ENCODE data around the gene LAMB2. TPM values are rescaled to one million over a fixed set of nuclear protein-coding genes. Genes with fewer than 3 reads are reported as not detected.

LAMB2 gene
- polyA plus RNA-seq, 1 of the 3 experiments (the other 2 are of a cell fraction), result 332 TPM

GRCh38 chr3:49104427-49105291, 28.2 kb downstream of the LAMB2 start, which contains the start of gene QARS1:
Gene QARS1, minus strand, starts transcription at chr3:49104757. Its CDS starts 24 bp downstream, at chr3:49104733.
- peaks cover 6 to 18% of the 10 kb centered on the region in 2 experiments; a peak in 2 of 4 replicates for H3K4me1 ChIP-seq (ENCODE audit: control insufficient read depth in 1 of 2, insufficient read depth in 2 of 2, low read depth in 1 of 2, low read length in 1 of 2)
- H3K9me3 ChIP-seq, result no peaks in the 10 kb centered on the region
- H3K9me2 ChIP-seq, result no peaks in the 10 kb centered on the region
- H3K27ac ChIP-seq (ENCODE audit: low read depth in 2 of 2, low read length in 1 of 2), result peak within 1 kb of the TSS; percentile 80 to 93
- H3K4me2 ChIP-seq, result peak within 1 kb of the TSS; percentile 99
- peaks cover 17 to 46% of the 10 kb centered on the region in 2 experiments for H3K36me3 ChIP-seq (replicated peaks in 1 of 2; ENCODE audit: control insufficient read depth in 1 of 2, insufficient read depth in 2 of 2, low read length in 1 of 2)
- H3K4me3 ChIP-seq (ENCODE audit: low read depth in 2 of 2, low read length in 1 of 2), result peak within 1 kb of the TSS; percentile 87 to 99
- peak; percentile 98 for DNase-seq
- 2% methylated on average over 39 of the region's 50 CpGs for WGBS (ENCODE audit: low lambda C conversion rate)
- peak within 1 kb of the TSS; percentile 96 for H3K9ac ChIP-seq
- H3K27me3 ChIP-seq (ENCODE audit: insufficient read depth), result no peaks in the 10 kb centered on the region
- CTCF ChIA-PET, result interaction anchor here (0.8 to 1.7 kb wide), 3 partner anchors 10 to 324 kb away, joined by 4 to 7 read pairs (median 5); partner anchors contain the start of genes NICN1 and QRICH1
- peak within 1 kb of the TSS; percentile 79 for H2AFZ ChIP-seq (ENCODE audit: low read depth)
- POLR2A ChIA-PET, result interaction anchor here (0.5 to 3.0 kb wide), 4 partner anchors 11 to 362 kb away, joined by 3 to 27 read pairs (median 8); partner anchors contain the start of genes QRICH1 and USP19
- H3K79me2 ChIP-seq (ENCODE audit: insufficient read depth), result peaks cover 34% of the 10 kb centered on the region
- no peaks in the 10 kb centered on the region for H3F3A ChIP-seq (replicated peaks; ENCODE audit: insufficient read depth)
- no peaks in the 10 kb centered on the region for H4K20me1 ChIP-seq (ENCODE audit: insufficient read depth)
- peak; percentile 15; the same call in 1 of the 2 replicates for TF ChIP-seq REST (IDR thresholded peaks at IDR 0.05; ENCODE audit: low read depth, low read length)
- no peak for TF ChIP-seq JUND (IDR thresholded peaks at IDR 0.05)
- peak; percentile 57; the same call in 1 of the 2 replicates for TF ChIP-seq MAX (IDR thresholded peaks at IDR 0.05; ENCODE audit: low read depth)
- TF ChIP-seq YY1 (IDR thresholded peaks at IDR 0.05; ENCODE audit: low read depth), result peak; percentile 95
- peak; percentile 79 for TF ChIP-seq CHD2 (IDR thresholded peaks at IDR 0.05; ENCODE audit: low read length, partially characterized antibody)
- no peak for TF ChIP-seq TCF12 (IDR thresholded peaks at IDR 0.05)
- peak; percentile 90 for TF ChIP-seq POLR2AphosphoS5 (IDR thresholded peaks at IDR 0.05; ENCODE audit: low read depth, low read length)
- TF ChIP-seq RAD21 (IDR thresholded peaks at IDR 0.05; ENCODE audit: low read length), result peak; percentile 11; the same call in 1 of the 2 replicates
- TF ChIP-seq NFIC (IDR thresholded peaks at IDR 0.05; ENCODE audit: borderline replicate concordance), result no peak
- peak; percentile 91 for TF ChIP-seq MXI1 (IDR thresholded peaks at IDR 0.05; ENCODE audit: low read depth, low read length)
- TF ChIP-seq FOXJ3 (CRISPR knock-in tag; IDR thresholded peaks at IDR 0.05), result no peak
- TF ChIP-seq ELF1 (IDR thresholded peaks at IDR 0.05), result peak; percentile 71
- peak; percentile 94; the same call in 1 of the 2 replicates for TF ChIP-seq TAF1 (IDR thresholded peaks at IDR 0.05; ENCODE audit: borderline replicate concordance, low read depth, low read length)
- peak in 1 of 2 experiments; percentile 6; a peak in 1 of 4 replicates for TF ChIP-seq EP300 (IDR thresholded peaks at IDR 0.05; ENCODE audit: borderline replicate concordance in 1 of 2, low read depth in 1 of 2, low read length in 1 of 2)
- TF ChIP-seq SIN3A (IDR thresholded peaks at IDR 0.05; ENCODE audit: borderline replicate concordance, low read depth, low read length), result peak; percentile 18; the same call in 1 of the 2 replicates
- TF ChIP-seq IRF3 (IDR thresholded peaks at IDR 0.05; ENCODE audit: low read depth, low read length), result peak; percentile 46
- no peak for TF ChIP-seq TEAD4 (IDR thresholded peaks at IDR 0.05; ENCODE audit: borderline replicate concordance, insufficient read depth)
- TF ChIP-seq GABPA (IDR thresholded peaks at IDR 0.05; ENCODE audit: low read depth), result peak; percentile 88
